GM21619 (cell line): ENCODE measurements around the gene LUC7L.

Source experiments
- ATAC-seq: cut with Tn5 transposase; IDR thresholded peaks from one replicate; pipeline ENCODE4 v1.9.1; 2021; ENCODE audit not compliant: unreplicated experiment

Gene LUC7L

DNA sequence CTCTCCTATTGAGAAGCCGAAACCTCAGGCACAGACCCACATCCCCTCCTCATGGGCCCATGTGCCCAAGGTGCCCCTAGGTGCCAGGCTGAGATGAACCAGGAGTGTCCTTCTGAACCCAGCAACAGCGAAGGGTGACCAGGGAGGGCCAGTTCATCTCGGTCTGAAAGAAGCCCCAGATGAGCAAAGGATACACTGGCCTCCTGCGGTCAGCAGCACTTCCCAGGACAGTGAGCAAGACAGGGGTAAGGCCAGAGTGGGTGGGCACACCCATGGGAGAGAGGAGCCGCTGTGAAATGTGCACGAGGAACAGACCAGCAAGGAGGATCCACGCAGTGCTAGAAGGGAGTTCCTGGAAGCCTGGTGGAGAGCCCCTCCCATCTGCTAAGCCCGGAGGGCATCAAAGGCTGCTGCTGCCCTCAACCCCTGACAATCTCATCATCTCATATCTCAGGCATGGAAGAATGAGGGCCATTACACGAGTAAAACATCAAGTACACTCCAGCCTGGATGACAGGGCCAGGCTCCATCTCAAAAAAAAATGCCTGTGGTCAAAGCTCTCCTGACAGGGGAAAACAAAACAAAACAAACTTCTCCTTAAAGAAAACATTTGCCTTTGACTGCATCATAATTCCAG, 80.1 kb downstream of the LUC7L start:
- ATAC-seq = no peak

GRCh38 chr16:146646-147045, 82.6 kb downstream of the LUC7L start:
- no peak for ATAC-seq

DNA sequence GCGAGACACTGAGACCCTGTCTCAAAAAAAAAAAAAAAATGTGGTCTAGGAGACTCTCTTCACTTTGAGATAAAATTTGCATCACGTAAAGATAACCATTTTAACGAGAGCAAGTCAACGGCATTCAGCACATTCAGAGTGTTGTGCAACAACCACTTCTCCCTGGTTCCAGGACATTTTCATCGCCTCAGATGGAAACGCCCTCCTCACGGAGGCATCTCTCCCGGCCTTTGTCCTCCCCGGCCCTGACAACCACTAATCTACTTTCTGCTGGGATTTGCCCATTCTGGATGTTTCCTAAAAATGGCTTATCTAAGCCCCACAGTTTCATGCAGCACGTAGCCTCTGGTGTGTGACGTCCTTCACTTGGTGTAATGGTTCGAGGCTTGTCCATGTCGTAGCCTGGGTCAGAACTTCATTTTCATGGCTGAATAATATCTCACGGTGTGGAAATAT, 84.4 kb downstream of the LUC7L start:
- ATAC-seq = no peak

DNA sequence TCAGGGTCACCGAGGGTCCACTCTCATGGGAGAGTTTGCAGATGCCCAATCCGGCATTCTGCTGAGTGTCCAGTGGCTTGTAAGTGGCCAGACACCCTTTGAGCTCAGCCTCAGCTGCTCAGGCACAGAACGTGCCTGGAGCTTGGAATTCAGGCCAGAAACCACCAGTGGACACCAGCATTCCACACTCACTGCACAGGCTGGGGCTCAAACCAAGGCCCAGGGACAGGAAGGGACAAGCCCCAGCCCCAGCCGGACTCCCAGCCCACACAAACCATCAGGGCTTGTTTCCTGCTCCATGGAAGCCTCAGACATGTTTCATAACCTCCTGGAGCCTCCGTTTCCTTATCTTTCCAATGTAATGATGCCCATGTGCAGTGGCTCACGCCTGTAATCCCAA, 85.8 kb downstream of the LUC7L start:
- no peak for ATAC-seq

GRCh38 chr16:143047-143446, 86.2 kb downstream of the LUC7L start:
- ATAC-seq = no peak

DNA sequence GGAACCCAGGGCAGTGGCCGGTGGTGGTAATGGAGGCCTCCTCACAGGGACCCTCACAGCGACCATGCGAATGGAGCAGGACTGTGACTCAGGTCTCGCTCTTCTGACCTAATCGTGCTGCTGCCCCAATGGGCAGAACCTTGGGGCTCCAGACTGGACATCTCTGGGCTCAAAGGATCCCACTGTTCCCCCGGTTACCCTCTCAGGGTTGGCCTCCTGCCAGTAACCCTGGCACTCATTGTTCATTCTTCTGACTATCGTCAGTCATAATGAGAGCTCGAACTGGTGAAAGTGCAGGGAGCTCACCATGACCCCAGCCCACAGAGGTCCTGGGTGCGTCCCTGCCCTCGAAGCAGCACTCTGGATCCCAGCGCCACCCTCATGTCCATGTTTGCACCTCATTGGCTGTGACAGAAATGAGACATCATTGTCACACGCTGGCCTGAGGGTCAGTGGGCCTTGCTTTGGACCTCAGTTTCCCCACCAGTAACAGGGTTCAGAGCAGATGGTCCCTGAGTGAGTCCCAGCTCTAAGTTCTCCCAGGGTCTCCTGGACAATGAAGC, 86.8 kb downstream of the LUC7L start:
- ATAC-seq = no peak

- no peak for ATAC-seq
Measured at GRCh38 chr16:140175-140857, 88.9 kb downstream of the LUC7L start.
